NCI-H2171 treated with DMSO at 0.1 percent for 48 hours (cell line): ENCODE results near the gene DHRS7.

Source experiments
- DNase-seq: peaks from one replicate; lab custom pipeline; 2025; lab: John Stamatoyannopoulos, UW

DHRS7 gene

DNA sequence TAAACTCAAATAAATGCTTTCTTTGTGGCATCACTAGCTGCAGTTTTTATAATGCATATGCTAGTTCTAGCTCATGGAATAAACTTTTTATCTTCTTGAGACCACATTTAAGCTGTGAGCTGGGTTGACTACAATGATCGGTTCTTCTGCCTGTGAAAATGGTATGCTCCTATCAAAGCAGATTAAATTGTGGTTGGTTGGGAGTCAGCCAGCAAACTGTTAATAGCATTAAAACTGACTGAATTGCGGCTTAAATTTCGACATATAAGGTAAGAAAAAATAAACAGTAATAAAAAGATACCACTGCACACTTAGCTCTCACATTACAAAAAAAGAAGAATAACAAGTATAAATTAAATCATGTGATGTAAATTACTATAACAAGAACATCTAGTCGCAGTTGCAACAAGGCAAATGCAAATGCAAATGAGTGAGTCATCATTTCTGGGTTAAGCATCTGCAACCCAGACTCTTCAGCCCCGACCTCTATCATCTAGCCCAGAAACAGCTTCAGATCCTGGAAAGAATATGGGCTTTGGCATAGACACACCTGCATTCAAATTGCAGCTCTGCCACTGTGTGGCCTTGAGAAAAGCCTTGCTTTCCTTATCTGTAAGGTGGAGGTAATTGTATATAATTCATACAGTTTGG is 19.8 kb upstream of the DHRS7 start:
- DNase-seq = no peak

DNA sequence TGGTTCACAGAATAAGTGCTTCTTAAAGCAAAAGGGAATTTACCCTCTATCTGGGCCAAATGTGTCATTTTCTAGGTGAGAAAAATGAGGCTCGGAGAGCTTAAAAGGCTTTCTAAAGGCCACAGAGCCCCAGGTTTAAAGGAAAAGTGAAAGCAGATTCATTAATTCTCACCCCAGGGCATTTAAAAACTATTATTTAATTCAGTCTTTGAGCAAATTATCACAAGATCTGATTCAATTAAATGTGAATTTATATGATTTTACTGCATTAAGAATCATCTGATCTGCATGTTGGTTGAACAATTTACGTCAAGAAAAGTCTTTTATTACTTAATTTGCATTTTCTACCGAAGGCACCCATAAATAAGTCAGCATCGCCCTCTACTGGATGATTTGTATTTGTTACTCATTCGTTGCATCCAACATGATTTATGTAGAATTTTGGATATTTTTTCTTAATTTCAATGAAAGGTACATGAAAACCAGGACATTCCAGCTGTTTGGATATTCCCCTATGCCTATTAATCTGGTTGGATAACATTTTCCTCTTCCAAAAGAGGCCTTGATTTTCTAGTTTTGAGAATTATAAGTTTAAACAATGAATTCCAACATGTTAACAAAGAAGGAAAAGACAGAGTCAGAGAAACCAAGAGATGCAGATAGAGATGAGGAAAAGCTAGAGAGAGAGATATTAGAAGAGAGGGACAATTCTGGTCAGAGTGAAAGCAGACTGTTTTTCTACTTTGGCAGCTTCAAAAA is 19.1 kb upstream of the DHRS7 start:
- peak; percentile 79 for DNase-seq

- DNase-seq = no peak
Measured at GRCh38 chr14:60183741-60184140, 18.5 kb upstream of the DHRS7 start.

GRCh38 chr14:60183138-60183537 is 17.9 kb upstream of the DHRS7 start:
- no peak for DNase-seq

DNA sequence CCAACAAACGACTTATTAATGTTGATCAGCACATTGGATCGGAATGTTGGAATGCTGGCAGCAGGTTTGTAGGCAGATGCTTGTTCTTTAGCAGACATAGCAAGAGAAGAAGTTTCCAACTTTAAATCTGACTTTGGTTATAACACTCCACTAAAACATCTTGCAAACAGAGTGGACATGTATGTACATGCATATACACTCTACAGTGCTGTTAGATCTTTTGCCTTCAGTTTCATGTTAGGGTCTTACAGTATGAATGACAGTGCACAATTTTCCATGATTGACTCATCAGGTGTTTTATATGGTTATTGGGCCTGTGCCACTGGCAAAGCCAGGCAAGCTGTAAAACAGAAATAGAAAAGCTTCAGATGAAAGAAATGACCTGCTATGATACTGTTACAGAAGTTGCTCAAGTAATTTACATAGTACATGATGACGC is 14.3 kb upstream of the DHRS7 start:
- no peak for DNase-seq

- DNase-seq = no peak
Measured at GRCh38 chr14:60178820-60179219, 13.6 kb upstream of the DHRS7 start.

GRCh38 chr14:60178164-60178563 is 13.0 kb upstream of the DHRS7 start:
- DNase-seq = no peak

GRCh38 chr14:60175255-60175902 is 10.2 kb upstream of the DHRS7 start:
- DNase-seq = peak; percentile 18

DNA sequence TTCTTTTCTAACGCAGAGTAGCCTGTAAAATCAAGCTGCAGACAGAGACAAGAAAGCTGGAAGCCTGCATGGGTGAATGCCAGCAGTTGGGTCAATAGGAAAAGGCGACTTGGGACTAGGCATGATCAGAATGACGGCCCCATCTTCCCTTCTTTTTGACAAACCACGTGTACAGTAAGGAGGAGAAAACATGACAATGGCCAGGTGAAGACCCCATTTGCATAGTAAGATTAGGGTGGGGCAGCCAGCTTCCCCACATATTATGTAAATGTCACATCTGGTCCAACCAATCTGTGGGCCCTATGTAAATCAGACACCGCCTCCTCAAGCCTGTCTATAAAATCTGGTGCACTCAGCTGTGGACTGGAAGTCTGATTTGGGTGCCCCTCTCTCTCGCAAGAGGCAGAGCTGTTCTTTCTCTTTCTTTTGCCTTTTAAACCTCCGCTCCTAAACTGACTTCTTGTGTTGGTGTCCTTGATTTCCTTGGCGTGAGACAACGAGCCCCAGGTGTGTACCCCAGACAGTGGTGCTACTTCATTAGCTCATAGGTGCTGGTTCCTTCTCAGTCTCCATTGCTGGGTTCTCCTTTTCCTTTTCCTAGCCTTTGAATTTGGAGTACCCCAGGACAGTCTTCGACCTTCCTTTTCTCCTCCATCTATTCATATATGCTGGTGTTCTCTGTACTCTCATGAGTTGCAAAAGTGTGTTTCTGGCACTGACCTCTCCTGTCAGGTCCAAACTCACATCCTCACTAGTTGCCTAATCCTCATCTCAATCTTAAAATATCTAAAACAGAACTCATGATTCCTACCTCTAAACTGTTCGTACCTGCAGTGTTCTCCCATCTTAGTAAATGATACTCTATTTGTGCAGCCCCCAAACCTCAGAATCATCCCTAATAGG is 9.4 kb upstream of the DHRS7 start:
- DNase-seq = no peak

DNA sequence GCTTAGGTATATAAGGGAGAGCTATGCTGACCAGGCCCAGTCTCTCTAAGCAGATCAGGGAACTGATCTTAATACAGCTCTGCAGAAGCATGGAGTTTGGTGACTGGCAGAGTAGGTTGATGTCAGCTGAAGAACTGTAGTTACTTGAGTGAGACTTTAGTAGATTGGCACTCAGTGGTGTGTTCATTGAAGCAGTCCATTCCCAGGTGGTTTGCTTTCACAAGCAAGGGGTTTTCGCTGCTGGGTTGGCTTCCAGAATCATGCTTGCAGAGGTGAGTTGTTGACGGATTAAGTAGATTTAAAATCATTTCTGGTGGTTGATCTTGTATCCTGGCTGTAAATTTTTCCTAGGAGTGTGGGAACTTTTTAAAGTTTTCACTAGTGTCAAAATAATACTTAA is 6.5 kb upstream of the DHRS7 start:
- no peak for DNase-seq

GRCh38 chr14:60170948-60171347 is 5.8 kb upstream of the DHRS7 start:
- DNase-seq = no peak

- no peak for DNase-seq
Measured at GRCh38 chr14:60169722-60170121, 4.5 kb upstream of the DHRS7 start.

GRCh38 chr14:60166142-60166541 is 944 bp upstream of the DHRS7 start:
- DNase-seq = no peak

GRCh38 chr14:60165547-60165876 is 314 bp upstream of the DHRS7 start:
- DNase-seq = no peak

- no peak for DNase-seq
Measured at GRCh38 chr14:60164404-60164711, 840 bp downstream of the DHRS7 start.

DNA sequence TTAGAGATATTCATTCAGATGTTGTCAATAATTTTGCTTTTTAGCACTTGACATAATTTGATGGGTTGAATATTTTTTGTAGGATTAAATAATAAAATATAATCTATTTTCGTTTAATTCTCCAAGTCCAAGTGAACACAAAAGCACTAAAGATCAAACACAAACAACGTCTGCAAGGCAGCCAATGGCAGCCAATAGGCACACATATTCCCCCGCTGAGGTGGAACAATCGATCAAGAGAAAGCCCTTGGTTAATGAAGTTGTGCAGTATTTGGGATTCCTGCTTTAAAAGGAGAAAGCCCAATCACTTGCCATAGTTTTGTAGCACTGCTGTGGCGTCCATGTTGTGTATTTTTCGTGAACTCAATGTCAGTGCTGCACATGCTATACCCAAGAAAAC is 1.5 kb downstream of the DHRS7 start:
- peak; percentile 26 for DNase-seq

GRCh38 chr14:60161196-60162107 is 3.7 kb downstream of the DHRS7 start:
- peak; percentile 98 for DNase-seq

DNA sequence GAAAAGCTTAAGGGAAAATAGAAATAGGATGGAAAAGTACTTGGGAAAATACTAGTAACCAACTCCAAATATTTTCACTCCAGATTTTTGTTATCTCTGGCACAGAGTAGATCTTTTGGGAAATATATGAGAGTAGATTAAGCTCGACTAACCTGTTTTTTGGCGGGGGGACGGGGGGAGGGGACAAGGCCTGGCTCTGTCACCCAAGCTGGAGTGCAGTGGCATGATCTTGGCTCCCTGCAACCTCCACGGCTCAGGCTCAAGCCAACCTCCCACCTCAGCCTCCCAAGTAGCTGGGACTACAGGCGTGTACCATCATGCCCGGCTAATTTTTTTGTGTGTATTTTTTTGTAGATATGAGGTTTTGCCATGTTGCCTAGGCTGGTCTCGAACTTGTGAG is 4.8 kb downstream of the DHRS7 start:
- DNase-seq = no peak

- no peak for DNase-seq
Measured at GRCh38 chr14:60154671-60155070, 10.5 kb downstream of the DHRS7 start.

DNA sequence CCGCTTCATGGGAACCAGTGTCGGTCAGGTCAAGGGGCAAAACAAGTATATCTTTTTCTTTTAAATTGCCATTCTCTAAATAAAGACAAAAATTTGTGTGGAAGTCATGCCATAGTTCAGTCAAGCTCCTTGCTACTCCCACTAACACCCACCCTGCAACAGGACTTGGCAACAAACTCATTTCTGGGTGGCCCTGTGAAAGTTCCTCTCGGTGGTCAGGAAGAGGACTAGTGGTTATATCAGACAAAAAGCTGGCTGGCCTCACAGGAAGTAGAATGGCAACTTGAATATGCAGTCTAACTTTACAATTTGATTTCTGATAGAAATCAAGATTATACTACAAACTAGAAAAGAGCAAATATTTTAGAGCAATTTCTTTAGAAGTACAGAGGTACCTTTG is 11.2 kb downstream of the DHRS7 start:
- no peak for DNase-seq

DNA sequence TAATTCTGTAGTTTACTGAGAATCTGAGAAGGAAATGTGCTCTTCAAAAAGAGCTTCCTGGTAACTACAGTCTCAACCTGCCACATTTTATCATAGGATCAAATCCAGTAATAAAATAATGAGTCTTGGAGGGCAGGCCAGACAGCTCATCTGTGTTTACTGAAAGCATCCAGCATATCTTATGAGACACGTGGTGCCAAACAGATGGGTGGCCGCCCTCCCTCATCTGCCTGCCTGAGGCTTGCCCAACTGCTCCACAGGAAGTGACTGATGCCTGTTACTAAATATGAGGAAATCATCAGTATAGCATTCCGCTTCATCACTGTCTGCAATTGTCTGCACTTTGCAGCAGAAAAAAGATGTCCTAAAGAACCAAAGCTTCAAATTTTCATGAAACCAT is 13.5 kb downstream of the DHRS7 start:
- DNase-seq = peak; percentile 95
